ENCODE data around the gene SPECC1L.

GRCh38 chr22:24407884-24408283, 137.3 kb downstream of the SPECC1L start:
- TF ChIP-seq CTCF (IDR thresholded peaks at IDR 0.05) = no peak
- no peak for TF ChIP-seq POLR2A (IDR thresholded peaks at IDR 0.05)

Data from prostate gland (tissue), 2 donors.